Vagina (tissue), 2 donors: ENCODE results near the gene DHRS7.

Source experiments
- POLR2A ChIP-seq, 2 donors: fragments of 450-650 bp; IDR thresholded peaks; one replicate each; pipeline ENCODE4 v1.6.1; 2017; ENCODE audit warnings: antibody characterized with exemption in 2 of 2, mild to moderate bottlenecking in 2 of 2, moderate library complexity in 2 of 2
- TF ChIP-seq, protein P1 (sequence below), 3 experiments: fragments of 450-650 bp in 2 of 3; fragments of 200-600 bp in 1 of 3; sonication (generic) in 1 of 3; IDR thresholded peaks; one replicate each; pipeline ENCODE4 v1.5.1; 2017 to 2019; ENCODE audit warnings: antibody characterized with exemption in 3 of 3, mild to moderate bottlenecking in 2 of 3, moderate library complexity in 2 of 3

GRCh38 chr14:60095781-60096450 is 69.3 kb downstream of the DHRS7 start:
- TF ChIP-seq, protein P1, sequence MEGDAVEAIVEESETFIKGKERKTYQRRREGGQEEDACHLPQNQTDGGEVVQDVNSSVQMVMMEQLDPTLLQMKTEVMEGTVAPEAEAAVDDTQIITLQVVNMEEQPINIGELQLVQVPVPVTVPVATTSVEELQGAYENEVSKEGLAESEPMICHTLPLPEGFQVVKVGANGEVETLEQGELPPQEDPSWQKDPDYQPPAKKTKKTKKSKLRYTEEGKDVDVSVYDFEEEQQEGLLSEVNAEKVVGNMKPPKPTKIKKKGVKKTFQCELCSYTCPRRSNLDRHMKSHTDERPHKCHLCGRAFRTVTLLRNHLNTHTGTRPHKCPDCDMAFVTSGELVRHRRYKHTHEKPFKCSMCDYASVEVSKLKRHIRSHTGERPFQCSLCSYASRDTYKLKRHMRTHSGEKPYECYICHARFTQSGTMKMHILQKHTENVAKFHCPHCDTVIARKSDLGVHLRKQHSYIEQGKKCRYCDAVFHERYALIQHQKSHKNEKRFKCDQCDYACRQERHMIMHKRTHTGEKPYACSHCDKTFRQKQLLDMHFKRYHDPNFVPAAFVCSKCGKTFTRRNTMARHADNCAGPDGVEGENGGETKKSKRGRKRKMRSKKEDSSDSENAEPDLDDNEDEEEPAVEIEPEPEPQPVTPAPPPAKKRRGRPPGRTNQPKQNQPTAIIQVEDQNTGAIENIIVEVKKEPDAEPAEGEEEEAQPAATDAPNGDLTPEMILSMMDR (IDR thresholded peaks at IDR 0.05) = no peak
- TF ChIP-seq POLR2A (IDR thresholded peaks at IDR 0.05) = no peak
